ENCODE data around the gene ICA1. TPM values are rescaled to one million over a fixed set of nuclear protein-coding genes. Genes with fewer than 3 reads are reported as not detected.

The ICA1 gene
- total and polyA plus RNA-seq, 4 donors = 15.5 to 41.2 (median 30.5) TPM

DNA sequence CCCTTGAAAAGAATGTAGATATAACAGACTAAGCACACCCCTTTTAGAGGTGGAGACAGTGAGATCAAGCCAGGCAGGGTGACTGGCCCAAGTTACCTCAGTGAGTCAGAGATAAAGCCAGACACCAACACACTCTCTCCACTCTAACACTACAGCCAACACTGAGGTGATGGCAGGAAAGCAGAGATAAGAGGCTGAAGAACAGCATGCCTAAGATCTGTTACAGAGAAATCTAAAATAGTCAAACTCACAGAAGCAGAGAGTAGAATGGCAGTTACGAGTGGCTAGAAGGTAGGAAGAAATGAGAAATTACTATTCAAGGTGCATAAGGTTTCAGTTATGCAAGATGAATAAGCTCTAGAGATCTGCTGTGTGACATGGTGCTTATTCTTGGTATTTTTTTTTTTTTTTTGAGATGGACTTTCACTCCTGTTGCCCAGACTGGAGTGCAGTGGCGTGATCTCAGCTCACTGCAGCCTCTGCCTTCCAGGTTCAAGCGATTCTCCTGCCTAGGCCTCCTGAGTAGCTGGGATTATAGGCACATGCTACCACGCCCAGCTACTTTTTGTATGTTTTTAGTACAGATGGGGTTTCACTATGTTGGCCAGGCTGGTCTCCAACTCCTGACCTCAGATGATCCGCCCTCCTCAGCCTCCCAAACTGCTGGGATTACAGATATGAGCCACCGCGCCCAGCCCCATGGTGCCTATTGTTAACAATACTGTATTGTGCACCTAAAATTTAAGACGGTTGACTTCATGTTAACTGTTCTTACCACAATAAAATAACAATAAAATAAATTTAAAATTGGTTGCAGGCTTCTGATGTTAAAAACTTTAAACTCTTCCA lies 28.7 kb downstream of the ICA1 start:
- no peaks in the 10 kb centered on the region for H3K9me3 ChIP-seq (ENCODE audit: control insufficient read depth, insufficient read depth, low read length)
- no peak for DNase-seq (ENCODE audit: low read depth in 4 of 6, low spot score in 6 of 6)
- H3K4me3 ChIP-seq (ENCODE audit: low read depth, low read length) = no peak overlapping the region
- H3K4me1 ChIP-seq (ENCODE audit: control insufficient read depth, insufficient read depth, low read length) = peaks cover 3% of the 10 kb centered on the region
- no peak overlapping the region for H3K27ac ChIP-seq (ENCODE audit: low read depth, low read length)
- H3K27me3 ChIP-seq (ENCODE audit: control insufficient read depth, insufficient read depth, low read length) = no peaks in the 10 kb centered on the region
- H3K36me3 ChIP-seq (ENCODE audit: control insufficient read depth, insufficient read depth, low read length) = no peaks in the 10 kb centered on the region
- 99% methylated on average over 5 of the region's 8 CpGs for WGBS (ENCODE audit: insufficient coverage)

DNA sequence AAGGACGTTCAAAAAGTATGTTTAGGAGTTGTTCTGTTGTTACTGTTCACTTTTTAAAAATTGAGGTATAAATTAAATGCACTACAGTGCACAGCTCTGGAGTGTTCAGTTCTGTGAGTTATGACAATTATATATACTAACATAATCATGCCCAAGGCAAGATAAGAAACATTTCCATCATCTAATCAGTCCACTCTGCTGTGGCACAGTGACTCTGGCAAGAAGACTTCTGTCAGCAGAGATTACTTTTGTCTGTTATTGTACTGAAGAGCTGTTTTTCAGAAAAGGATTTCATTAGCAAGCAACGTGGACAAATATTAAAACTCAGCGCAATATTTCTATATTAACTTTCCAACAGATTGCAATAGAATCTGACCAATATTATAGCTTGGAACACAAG lies 32.0 kb downstream of the ICA1 start:
- no peak overlapping the region for H3K27ac ChIP-seq (ENCODE audit: low read depth, low read length)
- no CpG with 5 or more reads among the region's 3 CpGs for WGBS (ENCODE audit: insufficient coverage)
- no peaks in the 10 kb centered on the region for H3K36me3 ChIP-seq (ENCODE audit: control insufficient read depth, insufficient read depth, low read length)
- no peaks in the 10 kb centered on the region for H3K4me1 ChIP-seq (ENCODE audit: control insufficient read depth, insufficient read depth, low read length)
- no peaks in the 10 kb centered on the region for H3K27me3 ChIP-seq (ENCODE audit: control insufficient read depth, insufficient read depth, low read length)
- no peak overlapping the region for H3K4me3 ChIP-seq (ENCODE audit: low read depth, low read length)
- H3K9me3 ChIP-seq (ENCODE audit: control insufficient read depth, insufficient read depth, low read length) = no peaks in the 10 kb centered on the region
- DNase-seq (ENCODE audit: low read depth in 4 of 6, low spot score in 6 of 6) = no peak

DNA sequence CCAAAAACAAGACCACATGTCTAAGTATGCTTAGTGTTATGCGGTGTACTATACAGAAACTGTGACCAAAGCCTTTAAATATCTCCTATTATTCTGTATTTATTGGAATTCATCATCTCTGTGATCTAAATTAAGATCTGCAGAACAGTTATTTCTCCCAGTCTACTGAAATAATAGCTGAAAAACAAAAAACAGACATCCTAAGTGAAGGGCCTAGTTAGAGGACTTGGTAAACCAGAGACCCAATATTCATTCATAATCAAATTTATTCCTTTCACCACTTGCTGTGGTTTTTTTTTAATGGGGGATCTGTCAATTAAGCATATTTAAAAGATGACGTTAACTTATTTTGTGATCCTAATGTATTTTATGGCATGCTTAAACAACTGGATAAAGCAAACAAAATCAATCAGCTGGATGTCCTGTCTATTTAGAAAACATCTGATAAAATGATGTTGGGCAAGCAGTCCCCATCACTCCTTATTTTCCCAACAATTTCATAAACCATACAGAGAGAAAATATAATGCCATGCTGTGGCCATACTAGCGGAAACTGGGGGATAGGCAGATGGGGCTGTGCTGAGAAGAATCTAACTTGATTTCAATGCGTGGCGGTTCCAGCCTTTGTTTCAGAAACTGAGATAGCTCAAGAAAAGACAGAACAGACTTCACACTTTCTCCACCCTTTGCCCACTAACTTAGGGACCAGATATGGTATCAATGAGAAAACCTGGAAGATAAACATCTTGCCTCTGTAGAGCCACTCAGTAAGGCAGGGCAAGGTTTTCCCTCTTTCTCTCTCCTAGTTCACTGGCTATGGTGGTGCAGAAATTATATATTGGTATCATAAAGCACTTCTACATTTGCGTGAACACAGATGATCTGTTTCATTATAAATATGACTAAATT lies 32.9 kb downstream of the ICA1 start:
- 100% methylated on average over 1 of the region's 6 CpGs for WGBS (ENCODE audit: insufficient coverage)
- no peaks in the 10 kb centered on the region for H3K36me3 ChIP-seq (ENCODE audit: control insufficient read depth, insufficient read depth, low read length)
- no peaks in the 10 kb centered on the region for H3K4me1 ChIP-seq (ENCODE audit: control insufficient read depth, insufficient read depth, low read length)
- no peaks in the 10 kb centered on the region for H3K27me3 ChIP-seq (ENCODE audit: control insufficient read depth, insufficient read depth, low read length)
- no peak for DNase-seq (ENCODE audit: low read depth in 4 of 6, low spot score in 6 of 6)
- no peak overlapping the region for H3K4me3 ChIP-seq (ENCODE audit: low read depth, low read length)
- no peaks in the 10 kb centered on the region for H3K9me3 ChIP-seq (ENCODE audit: control insufficient read depth, insufficient read depth, low read length)
- H3K27ac ChIP-seq (ENCODE audit: low read depth, low read length) = no peak overlapping the region

DNA sequence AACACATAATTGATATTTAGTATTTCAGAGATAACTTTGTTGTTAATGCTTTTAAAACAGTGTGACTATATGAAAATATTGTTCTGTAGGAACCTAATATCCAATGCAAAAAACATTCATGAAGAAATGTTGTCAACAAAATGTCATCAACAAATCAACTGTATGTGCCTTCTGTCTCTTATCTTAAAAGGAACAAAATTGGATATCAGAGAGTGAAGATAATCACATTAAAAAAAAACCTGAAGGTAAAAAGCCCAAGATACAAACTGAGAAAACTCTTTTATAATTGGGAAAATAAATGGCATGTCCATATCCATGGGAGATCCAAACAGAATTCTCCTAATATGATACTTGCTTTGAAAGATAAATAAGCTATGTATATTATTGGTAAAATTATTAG lies 33.9 kb downstream of the ICA1 start:
- Histone ChIP-seq H3K9me3 (ENCODE audit: control insufficient read depth, insufficient read depth, low read length) (no peaks in the 10 kb centered on the region), H3K27ac (ENCODE audit: low read depth, low read length) (no peak overlapping the region), H3K4me3 (ENCODE audit: low read depth, low read length) (no peak overlapping the region), H3K36me3 (ENCODE audit: control insufficient read depth, insufficient read depth, low read length) (no peaks in the 10 kb centered on the region), H3K4me1 (ENCODE audit: control insufficient read depth, insufficient read depth, low read length) (no peaks in the 10 kb centered on the region), H3K27me3 (ENCODE audit: control insufficient read depth, insufficient read depth, low read length) (no peaks in the 10 kb centered on the region)
- no peak for DNase-seq (ENCODE audit: low read depth in 4 of 6, low spot score in 6 of 6)

DNA sequence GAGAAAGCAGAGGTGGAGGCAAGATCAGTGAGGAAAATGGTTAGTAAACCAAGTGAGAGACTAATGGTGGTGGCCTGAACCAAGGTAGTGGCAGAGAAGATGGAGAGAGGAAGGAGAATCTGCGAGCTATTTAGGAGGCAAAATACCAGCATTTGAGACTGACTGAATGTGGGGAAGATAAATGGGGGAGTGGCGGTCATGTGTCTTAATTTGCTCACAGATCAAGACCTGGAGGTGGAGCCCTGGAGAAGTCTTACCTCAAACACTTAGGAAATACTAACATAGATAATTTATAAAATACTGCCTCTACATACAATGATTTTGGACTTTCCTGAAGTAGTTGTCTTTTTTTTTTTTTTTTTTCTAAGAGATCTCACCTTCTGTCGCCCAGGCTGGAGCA lies 34.7 kb downstream of the ICA1 start:
- Histone ChIP-seq H3K4me3 (ENCODE audit: low read depth, low read length) (no peak overlapping the region), H3K27me3 (ENCODE audit: control insufficient read depth, insufficient read depth, low read length) (no peaks in the 10 kb centered on the region), H3K9me3 (ENCODE audit: control insufficient read depth, insufficient read depth, low read length) (no peaks in the 10 kb centered on the region), H3K36me3 (ENCODE audit: control insufficient read depth, insufficient read depth, low read length) (no peaks in the 10 kb centered on the region), H3K27ac (ENCODE audit: low read depth, low read length) (no peak overlapping the region), H3K4me1 (ENCODE audit: control insufficient read depth, insufficient read depth, low read length) (no peaks in the 10 kb centered on the region)
- WGBS (ENCODE audit: insufficient coverage) = 83% methylated on average over 1 of the region's 3 CpGs
- DNase-seq (ENCODE audit: low read depth in 4 of 6, low spot score in 6 of 6) = no peak

DNA sequence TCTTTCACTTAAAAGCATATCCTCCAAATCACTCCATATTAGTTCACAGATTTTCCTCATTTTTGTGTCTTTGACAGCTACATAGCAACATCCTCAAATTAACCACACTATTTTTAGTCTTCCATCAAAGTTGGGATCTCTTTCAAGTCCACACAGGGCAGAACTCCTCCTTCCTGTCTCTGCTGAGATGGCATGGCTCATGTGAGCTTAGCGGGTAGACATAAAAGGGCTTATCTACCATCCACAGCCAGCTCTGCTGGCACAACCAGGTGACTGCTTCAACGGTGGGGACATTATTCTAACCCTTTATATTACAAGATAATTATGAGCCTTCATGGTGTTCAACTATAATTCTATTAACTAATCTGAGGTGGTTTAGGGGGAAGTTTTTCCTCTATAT lies 35.5 kb downstream of the ICA1 start:
- H3K9me3 ChIP-seq (ENCODE audit: control insufficient read depth, insufficient read depth, low read length) = no peaks in the 10 kb centered on the region
- no peak overlapping the region for H3K4me3 ChIP-seq (ENCODE audit: low read depth, low read length)
- no peaks in the 10 kb centered on the region for H3K4me1 ChIP-seq (ENCODE audit: control insufficient read depth, insufficient read depth, low read length)
- WGBS (ENCODE audit: insufficient coverage) = no CpG with 5 or more reads among the region's 2 CpGs
- H3K27me3 ChIP-seq (ENCODE audit: control insufficient read depth, insufficient read depth, low read length) = no peaks in the 10 kb centered on the region
- H3K36me3 ChIP-seq (ENCODE audit: control insufficient read depth, insufficient read depth, low read length) = no peaks in the 10 kb centered on the region
- no peak for DNase-seq (ENCODE audit: low read depth in 4 of 6, low spot score in 6 of 6)
- no peak overlapping the region for H3K27ac ChIP-seq (ENCODE audit: low read depth, low read length)

DNA sequence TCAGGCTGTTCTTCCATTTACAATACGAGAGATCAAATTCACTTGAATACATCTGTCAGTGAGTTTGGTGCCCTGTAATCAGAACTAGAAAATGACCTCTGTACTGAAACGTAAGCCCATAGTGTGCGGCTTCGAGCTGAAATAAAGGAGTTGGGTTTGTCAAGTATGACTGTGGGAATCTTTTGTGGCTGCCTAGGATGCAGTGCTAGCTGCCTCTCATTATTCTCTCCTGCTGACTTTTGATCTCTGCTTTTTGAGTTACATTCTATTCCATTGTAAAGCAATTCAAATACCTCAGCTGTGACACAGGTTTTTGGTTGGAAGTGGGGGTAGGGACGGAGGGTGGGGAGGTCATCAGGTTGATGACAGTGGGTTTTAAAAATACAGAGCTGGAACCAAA lies 40.4 kb downstream of the ICA1 start:
- H3K4me3 ChIP-seq (ENCODE audit: low read depth, low read length) = no peak overlapping the region
- WGBS (ENCODE audit: insufficient coverage) = 42% methylated on average over 4 of the region's 5 CpGs
- no peak for DNase-seq (ENCODE audit: low read depth in 4 of 6, low spot score in 6 of 6)
- H3K27ac ChIP-seq (ENCODE audit: low read depth, low read length) = no peak overlapping the region
- no peaks in the 10 kb centered on the region for H3K27me3 ChIP-seq (ENCODE audit: control insufficient read depth, insufficient read depth, low read length)
- H3K36me3 ChIP-seq (ENCODE audit: control insufficient read depth, insufficient read depth, low read length) = peaks cover 3% of the 10 kb centered on the region
- H3K9me3 ChIP-seq (ENCODE audit: control insufficient read depth, insufficient read depth, low read length) = no peaks in the 10 kb centered on the region
- no peaks in the 10 kb centered on the region for H3K4me1 ChIP-seq (ENCODE audit: control insufficient read depth, insufficient read depth, low read length)

DNA sequence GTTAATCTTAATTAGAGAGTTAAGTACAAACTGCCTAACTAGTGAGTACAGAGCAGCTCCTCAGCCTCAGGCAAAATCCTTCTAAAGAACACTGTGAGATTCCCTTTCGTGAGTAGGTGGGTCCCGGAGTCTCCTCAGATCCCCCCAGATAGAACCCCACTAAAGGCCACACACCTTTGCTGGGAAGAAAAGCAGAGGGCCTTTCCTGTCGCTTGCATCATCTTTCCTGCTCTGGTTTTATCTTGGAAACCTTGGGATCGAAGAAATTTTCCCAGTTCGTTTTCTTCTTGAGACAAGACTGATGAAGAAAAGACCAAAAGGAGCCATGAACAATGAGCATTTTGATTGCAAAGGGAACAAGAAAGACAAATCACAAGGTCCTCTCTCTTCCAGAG lies 40.9 kb downstream of the ICA1 start:
- WGBS (ENCODE audit: insufficient coverage) = 68% methylated on average over 5 of the region's 5 CpGs
- H3K27ac ChIP-seq (ENCODE audit: low read depth, low read length) = no peak overlapping the region
- H3K27me3 ChIP-seq (ENCODE audit: control insufficient read depth, insufficient read depth, low read length) = no peaks in the 10 kb centered on the region
- no peak overlapping the region for H3K4me3 ChIP-seq (ENCODE audit: low read depth, low read length)
- DNase-seq (ENCODE audit: low read depth in 4 of 6, low spot score in 6 of 6) = no peak
- H3K4me1 ChIP-seq (ENCODE audit: control insufficient read depth, insufficient read depth, low read length) = no peaks in the 10 kb centered on the region
- peaks cover 3% of the 10 kb centered on the region for H3K36me3 ChIP-seq (ENCODE audit: control insufficient read depth, insufficient read depth, low read length)
- H3K9me3 ChIP-seq (ENCODE audit: control insufficient read depth, insufficient read depth, low read length) = no peaks in the 10 kb centered on the region

DNA sequence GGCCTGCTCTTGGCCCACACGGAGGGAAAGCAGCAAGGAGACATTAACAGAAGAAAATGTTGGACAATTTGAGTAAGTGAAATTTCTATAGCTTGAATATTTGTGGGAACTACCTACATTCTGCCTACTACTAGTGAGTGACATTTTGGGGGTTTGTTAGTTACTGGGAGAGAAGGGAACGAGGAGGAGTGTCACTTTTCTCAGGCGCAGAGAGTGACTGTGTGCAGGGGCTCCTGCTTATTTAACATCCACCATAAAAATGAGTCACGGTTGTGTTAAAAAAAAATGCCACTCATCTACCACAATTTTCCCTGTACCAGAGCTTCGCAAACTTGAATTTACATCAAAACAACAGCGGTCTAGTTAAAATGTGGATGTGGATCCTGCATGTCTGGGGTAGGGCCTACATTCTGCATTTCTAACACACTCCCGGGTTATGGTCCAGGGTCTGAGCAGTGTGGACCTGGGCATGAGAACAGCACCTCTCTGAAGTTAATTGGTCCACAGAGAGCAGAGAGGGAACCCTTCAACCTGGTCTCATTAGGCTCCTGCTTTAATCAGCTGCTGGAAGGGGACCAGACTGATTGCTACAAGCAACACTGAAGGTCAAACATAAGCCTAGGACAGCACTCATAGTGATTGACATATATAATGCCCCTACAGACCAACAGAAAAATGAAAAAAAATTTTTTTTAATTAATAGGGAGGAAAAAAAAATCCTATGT lies 41.4 kb downstream of the ICA1 start:
- peaks cover 3% of the 10 kb centered on the region for H3K36me3 ChIP-seq (ENCODE audit: control insufficient read depth, insufficient read depth, low read length)
- 20% methylated on average over 1 of the region's 7 CpGs for WGBS (ENCODE audit: insufficient coverage)
- H3K27me3 ChIP-seq (ENCODE audit: control insufficient read depth, insufficient read depth, low read length) = no peaks in the 10 kb centered on the region
- H3K4me3 ChIP-seq (ENCODE audit: low read depth, low read length) = no peak overlapping the region
- no peaks in the 10 kb centered on the region for H3K9me3 ChIP-seq (ENCODE audit: control insufficient read depth, insufficient read depth, low read length)
- DNase-seq (ENCODE audit: low read depth in 4 of 6, low spot score in 6 of 6) = no peak
- no peaks in the 10 kb centered on the region for H3K4me1 ChIP-seq (ENCODE audit: control insufficient read depth, insufficient read depth, low read length)
- no peak overlapping the region for H3K27ac ChIP-seq (ENCODE audit: low read depth, low read length)

Measured in spinal cord (tissue), 10 donors.